ENCODE data around the gene PTBP1. TPM values are rescaled to one million over a fixed set of nuclear protein-coding genes. Genes with fewer than 3 reads are reported as not detected.

The PTBP1 gene
- total and polyA plus RNA-seq, 9 of the 15 experiments (the other 6 are each of a cell fraction or from before 2014, with no cell fraction given) = 14.0 to 759 (median 234) TPM

DNA sequence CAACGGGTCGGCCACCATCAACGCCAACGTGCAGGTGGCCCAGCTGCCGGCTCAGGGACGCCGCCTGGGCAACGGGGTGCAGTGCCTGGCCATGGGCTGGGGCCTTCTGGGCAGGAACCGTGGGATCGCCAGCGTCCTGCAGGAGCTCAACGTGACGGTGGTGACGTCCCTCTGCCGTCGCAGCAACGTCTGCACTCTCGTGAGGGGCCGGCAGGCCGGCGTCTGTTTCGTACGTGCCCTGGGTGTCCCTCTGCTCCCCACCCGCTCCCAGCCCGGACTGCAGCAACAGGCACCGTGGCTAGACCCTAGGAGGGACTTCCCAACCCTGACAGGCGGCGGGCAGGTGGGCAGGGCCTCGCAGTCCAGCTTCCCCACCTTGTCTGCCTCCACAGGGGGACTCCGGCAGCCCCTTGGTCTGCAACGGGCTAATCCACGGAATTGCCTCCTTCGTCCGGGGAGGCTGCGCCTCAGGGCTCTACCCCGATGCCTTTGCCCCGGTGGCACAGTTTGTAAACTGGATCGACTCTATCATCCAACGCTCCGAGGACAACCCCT lies 58.4 kb downstream of the PTBP1 start:
- ATAC-seq (no peak), DNase-seq (ENCODE audit: extremely low read depth in 1 of 4, low spot score in 3 of 4) (no peak), FAIRE-seq (no peak)
- H3K9me3 ChIP-seq (replicated peaks; ENCODE audit: control insufficient read depth, insufficient read depth, low read depth, low read length) = no peaks in the 10 kb centered on the region
- peak overlapping the region in 1 of 2 experiments; percentile 79; a peak in 2 of 4 replicates for H3K9ac ChIP-seq (ENCODE audit: insufficient read depth in 1 of 2, low read depth in 2 of 2, low read length in 2 of 2)
- no peaks in the 10 kb centered on the region for H3K36me3 ChIP-seq (ENCODE audit: control insufficient read depth, insufficient read depth, low read length)
- POLR2A ChIA-PET = interaction anchor here (0.8 kb wide), 1 partner anchor 12 kb away, joined by 3 read pairs; no protein-coding TSS in a partner anchor
- no peaks in the 10 kb centered on the region for H3K9me1 ChIP-seq (ENCODE audit: control insufficient read depth, insufficient read depth, low read length)
- no peak overlapping the region for H3K4me3 ChIP-seq
- peaks cover 2% of the 10 kb centered on the region for H3K79me2 ChIP-seq (ENCODE audit: control insufficient read depth, insufficient read depth, low read length)
- H3K27me3 ChIP-seq (ENCODE audit: control insufficient read depth in 2 of 2, insufficient read depth in 2 of 2, low read length in 2 of 2) = no peaks in the 10 kb centered on the region
- CTCF ChIA-PET (ENCODE audit: low intra/inter-chr PET ratio) = no interaction called here
- H3K4me2 ChIP-seq (ENCODE audit: insufficient read depth, low read length) = no peak overlapping the region
- in situ Hi-C loops (cut with MboI) (loop anchor here (5.0 kb wide), 1 partner anchor 88 kb away; no protein-coding TSS in a partner anchor), intact Hi-C loops (cut with micrococcal nuclease) (no loop called here)
- 49% methylated on average over 17 of the region's 40 CpGs for WGBS (ENCODE audit: insufficient coverage, low coverage, missing lambda C conversion rate)
- no peak overlapping the region for H3K27ac ChIP-seq (ENCODE audit: extremely low read depth, low read depth, low read length)
- TF ChIP-seq SOX6 (IDR thresholded peaks at IDR 0.05) (no peak), JUND (IDR thresholded peaks at IDR 0.05; ENCODE audit: borderline replicate concordance, low read depth, low read length) (no peak), JUND (tag; IDR thresholded peaks at IDR 0.05; ENCODE audit: borderline replicate concordance, low read depth, low read length) (no peak), ZBED1 (IDR thresholded peaks at IDR 0.05) (no peak), PTBP1 (IDR thresholded peaks at IDR 0.05; ENCODE audit: low read depth, low read length) (no peak), ZNF174 (CRISPR knock-in tag; IDR thresholded peaks at IDR 0.05) (no peak), TEAD2 (tag; IDR thresholded peaks at IDR 0.05) (no peak), SP1 (CRISPR knock-in tag; IDR thresholded peaks at IDR 0.05) (no peak), PRPF4 (IDR thresholded peaks at IDR 0.05; ENCODE audit: insufficient read depth, low read depth, low read length, poor library complexity, severe bottlenecking) (no peak), NELFE (IDR thresholded peaks at IDR 0.05; ENCODE audit: insufficient read depth, insufficient read length) (no peak), ZKSCAN1 (IDR thresholded peaks at IDR 0.05; ENCODE audit: low read depth, low read length) (no peak)
- TF ChIP-seq, protein P1, sequence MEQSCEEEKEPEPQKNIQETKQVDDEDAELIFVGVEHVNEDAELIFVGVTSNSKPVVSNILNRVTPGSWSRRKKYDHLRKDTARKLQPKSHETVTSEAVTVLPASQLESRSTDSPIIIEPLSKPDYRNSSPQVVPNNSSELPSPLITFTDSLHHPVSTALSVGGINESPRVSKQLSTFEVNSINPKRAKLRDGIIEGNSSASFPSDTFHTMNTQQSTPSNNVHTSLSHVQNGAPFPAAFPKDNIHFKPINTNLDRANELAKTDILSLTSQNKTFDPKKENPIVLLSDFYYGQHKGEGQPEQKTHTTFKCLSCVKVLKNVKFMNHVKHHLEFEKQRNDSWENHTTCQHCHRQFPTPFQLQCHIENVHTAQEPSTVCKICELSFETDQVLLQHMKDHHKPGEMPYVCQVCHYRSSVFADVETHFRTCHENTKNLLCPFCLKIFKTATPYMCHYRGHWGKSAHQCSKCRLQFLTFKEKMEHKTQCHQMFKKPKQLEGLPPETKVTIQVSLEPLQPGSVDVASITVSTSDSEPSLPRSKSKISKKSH (CRISPR knock-in tag; IDR thresholded peaks at IDR 0.05) = no peak
- TF ChIP-seq, protein P2, sequence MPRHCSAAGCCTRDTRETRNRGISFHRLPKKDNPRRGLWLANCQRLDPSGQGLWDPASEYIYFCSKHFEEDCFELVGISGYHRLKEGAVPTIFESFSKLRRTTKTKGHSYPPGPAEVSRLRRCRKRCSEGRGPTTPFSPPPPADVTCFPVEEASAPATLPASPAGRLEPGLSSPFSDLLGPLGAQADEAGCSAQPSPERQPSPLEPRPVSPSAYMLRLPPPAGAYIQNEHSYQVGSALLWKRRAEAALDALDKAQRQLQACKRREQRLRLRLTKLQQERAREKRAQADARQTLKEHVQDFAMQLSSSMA (CRISPR knock-in tag; IDR thresholded peaks at IDR 0.05) = no peak
- H2AFZ ChIP-seq (ENCODE audit: low read depth, low read length) = no peak overlapping the region
- H4K20me1 ChIP-seq (replicated peaks; ENCODE audit: control insufficient read depth, insufficient read depth, low read length) = no peaks in the 10 kb centered on the region
- H3K4me1 ChIP-seq (replicated peaks in 1 of 2; ENCODE audit: control insufficient read depth in 2 of 2, insufficient read depth in 2 of 2, low read length in 2 of 2) = peaks cover 17 to 55% of the 10 kb centered on the region in 2 experiments; a peak in 4 of 5 replicates
- BruUV-seq (replicated peaks) = no TSS peak

Data from K562 (cell line).